Activated CD8-positive, alpha-beta memory T cell treated with anti-CD3 and anti-CD28 coated beads, Interleukin-2, amount 50 U/mL, for 24 hours (primary cell): ENCODE measurements around the gene PEAR1.

Experiments used
- DNase-seq: peaks from one replicate; pipeline ENCODE4 v3.0.0-alpha.2; 2020; ENCODE audit errors: extremely low read depth

The PEAR1 gene

DNA sequence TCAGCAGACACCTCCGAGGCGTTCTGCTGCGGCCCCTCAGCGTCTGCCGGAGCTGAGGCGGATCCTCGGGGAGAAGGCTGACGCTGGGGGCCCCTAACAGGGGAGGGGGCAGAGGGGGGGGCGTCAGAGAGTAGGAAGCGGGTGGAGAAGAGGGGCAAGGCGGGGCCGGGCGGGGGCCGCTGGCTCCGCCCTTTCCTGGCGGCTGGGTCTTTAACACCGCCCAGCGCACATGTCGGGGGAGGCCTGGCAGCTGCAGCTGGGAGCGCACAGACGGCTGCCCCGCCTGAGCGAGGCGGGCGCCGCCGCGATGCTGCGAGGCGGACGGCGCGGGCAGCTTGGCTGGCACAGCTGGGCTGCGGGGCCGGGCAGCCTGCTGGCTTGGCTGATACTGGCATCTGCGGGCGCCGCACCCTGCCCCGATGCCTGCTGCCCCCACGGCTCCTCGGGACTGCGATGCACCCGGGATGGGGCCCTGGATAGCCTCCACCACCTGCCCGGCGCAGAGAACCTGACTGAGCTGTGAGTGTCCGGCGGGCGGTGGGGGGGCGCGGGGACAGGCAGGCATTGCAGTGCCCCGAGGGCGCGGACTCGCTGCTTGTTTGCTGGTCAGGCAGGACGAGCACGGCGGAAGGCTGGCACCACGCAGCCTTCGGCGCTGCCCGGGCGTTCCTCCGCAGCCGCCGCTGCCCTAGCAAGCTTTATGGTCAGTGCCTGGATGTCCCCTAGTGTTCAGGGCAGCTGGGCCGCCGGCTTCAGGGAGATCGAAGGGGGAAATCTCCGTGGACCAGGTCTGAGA, 32.7 kb upstream of the PEAR1 start, which contains the start of gene NTRK1:
TSS of gene NTRK1 (plus strand) at position 238 of the 796 bp plus-strand sequence. CDS start at position 308, 70 bp downstream.
- DNase-seq: no peak

DNA sequence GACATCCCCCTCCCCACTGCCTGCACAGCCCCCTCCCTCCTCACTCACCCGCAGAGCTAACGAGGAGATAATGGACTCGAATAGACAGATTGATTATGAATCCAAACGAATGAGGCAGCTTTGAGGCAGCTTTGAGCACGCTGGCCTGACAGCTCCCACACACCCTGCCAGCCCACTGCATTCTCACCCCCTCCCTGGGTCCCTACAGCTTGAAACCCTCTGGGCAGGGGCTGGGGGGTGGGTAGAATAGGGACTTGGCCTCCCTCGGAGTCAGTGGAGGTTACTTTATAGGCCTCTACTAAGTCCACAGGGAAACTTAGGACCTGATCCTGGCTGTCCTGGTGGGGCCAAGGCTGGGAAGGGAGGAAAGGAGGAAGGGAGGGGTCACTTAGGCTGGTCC, 30.9 kb upstream of the PEAR1 start:
- DNase-seq: no peak

- DNase-seq: no peak
These were observed 30.4 kb upstream of the PEAR1 start for GRCh38 chr1:156862997-156863599.

GRCh38 chr1:156863631-156864030, 29.9 kb upstream of the PEAR1 start:
- no peak for DNase-seq

- no peak for DNase-seq
These were observed 28.7 kb upstream of the PEAR1 start for GRCh38 chr1:156864796-156865195.

GRCh38 chr1:156865258-156865657, 28.3 kb upstream of the PEAR1 start:
- no peak for DNase-seq

- no peak for DNase-seq
These were observed 27.7 kb upstream of the PEAR1 start for GRCh38 chr1:156865865-156866248.

- no peak for DNase-seq
These were observed 27.1 kb upstream of the PEAR1 start for GRCh38 chr1:156866249-156866909.

DNA sequence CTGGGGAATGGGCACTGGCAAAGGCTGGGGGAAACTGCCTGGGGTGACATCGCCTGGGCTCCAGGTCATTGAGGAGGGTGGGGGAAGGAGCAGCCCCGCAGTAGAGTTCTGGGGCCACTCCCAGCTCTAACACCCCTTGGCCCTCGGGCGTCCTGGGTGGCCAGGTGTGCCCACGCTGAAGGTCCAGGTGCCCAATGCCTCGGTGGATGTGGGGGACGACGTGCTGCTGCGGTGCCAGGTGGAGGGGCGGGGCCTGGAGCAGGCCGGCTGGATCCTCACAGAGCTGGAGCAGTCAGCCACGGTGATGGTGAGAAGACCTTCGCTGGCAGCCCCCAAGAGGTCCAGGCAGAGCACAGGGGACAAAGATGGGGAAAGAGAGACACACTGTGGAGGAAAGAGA, 25.2 kb upstream of the PEAR1 start:
- DNase-seq: no peak

- no peak for DNase-seq
These were observed 24.1 kb upstream of the PEAR1 start for GRCh38 chr1:156869455-156869854.

DNA sequence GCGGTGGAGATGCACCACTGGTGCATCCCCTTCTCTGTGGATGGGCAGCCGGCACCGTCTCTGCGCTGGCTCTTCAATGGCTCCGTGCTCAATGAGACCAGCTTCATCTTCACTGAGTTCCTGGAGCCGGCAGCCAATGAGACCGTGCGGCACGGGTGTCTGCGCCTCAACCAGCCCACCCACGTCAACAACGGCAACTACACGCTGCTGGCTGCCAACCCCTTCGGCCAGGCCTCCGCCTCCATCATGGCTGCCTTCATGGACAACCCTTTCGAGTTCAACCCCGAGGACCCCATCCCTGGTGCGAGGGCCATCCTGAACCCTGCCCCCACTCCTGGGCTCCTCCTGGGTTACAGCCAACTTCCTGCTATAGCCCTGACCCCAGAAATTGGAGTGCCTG, 19.9 kb upstream of the PEAR1 start:
- no peak for DNase-seq

- no peak for DNase-seq
These were observed 19.4 kb upstream of the PEAR1 start for GRCh38 chr1:156874142-156874541.

- no peak for DNase-seq
These were observed 18.8 kb upstream of the PEAR1 start for GRCh38 chr1:156874572-156875340.

GRCh38 chr1:156875341-156875615, 18.2 kb upstream of the PEAR1 start:
- no peak for DNase-seq

- DNase-seq: no peak
These were observed 17.2 kb upstream of the PEAR1 start for GRCh38 chr1:156876281-156876680.

- DNase-seq: no peak
These were observed 15.9 kb upstream of the PEAR1 start for GRCh38 chr1:156877433-156878170.

GRCh38 chr1:156879876-156880275, 13.6 kb upstream of the PEAR1 start:
- no peak for DNase-seq

GRCh38 chr1:156880473-156880872, 13.0 kb upstream of the PEAR1 start:
- DNase-seq: no peak

- DNase-seq: no peak
These were observed 12.4 kb upstream of the PEAR1 start for GRCh38 chr1:156881101-156881500.

GRCh38 chr1:156881663-156882062, 11.9 kb upstream of the PEAR1 start:
- DNase-seq: no peak

DNA sequence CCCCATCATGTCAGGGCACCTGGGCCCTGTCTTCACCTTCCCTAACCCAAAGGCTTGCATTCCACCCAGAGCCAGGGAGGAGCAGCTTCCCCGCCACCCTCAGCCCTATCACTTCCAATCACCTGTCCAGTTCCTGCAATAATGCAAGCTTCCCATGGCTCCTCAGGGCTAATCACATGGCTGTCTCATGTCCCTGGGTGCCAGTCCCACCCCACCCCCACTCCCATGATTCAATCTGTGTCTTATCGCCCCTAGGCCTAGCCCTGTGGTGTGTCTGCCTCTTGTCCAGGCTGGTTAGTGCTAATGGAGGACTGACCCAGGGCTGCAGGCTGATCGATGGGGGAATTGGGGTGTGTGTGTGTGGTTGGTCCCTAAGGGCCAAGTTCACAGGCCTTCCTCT, 11.0 kb upstream of the PEAR1 start:
- DNase-seq: no peak

GRCh38 chr1:156883919-156884318, 9.6 kb upstream of the PEAR1 start:
- no peak for DNase-seq
